Small intestine (tissue), 7 donors: ENCODE measurements around the gene BEAN1. TPM values are rescaled to one million over a fixed set of nuclear protein-coding genes. Genes with fewer than 3 reads are reported as not detected.

Source experiments
- DNase-seq, 2 donors: peaks; one replicate each; pipeline versions ENCODE4 v3.0.0 to v3.0.0-alpha.2; 2013
- FAIRE-seq: peaks from 2 replicates; lab custom pipeline; 2012; peaks lifted over from hg19 to GRCh38; lab: Jason Lieb, UNC
- H3K27ac ChIP-seq, 3 donors: one replicate each; pipeline ENCODE4 v1.5.1; 2013; ENCODE audit warnings: low read length in 2 of 3, mild to moderate bottlenecking in 2 of 3, control low read depth in 1 of 3, inconsistent platforms in 1 of 3, low read depth in 1 of 3, moderate library complexity in 1 of 3
- H3K27me3 ChIP-seq, 3 donors: one replicate each; pipeline ENCODE4 v1.6.1; 2013; ENCODE audit warnings: low read length in 3 of 3, inconsistent platforms in 1 of 3; ENCODE audit not compliant: control insufficient read depth in 3 of 3, insufficient read depth in 3 of 3
- H3K36me3 ChIP-seq, 3 donors: one replicate each; pipeline ENCODE4 v1.6.1; 2013; ENCODE audit warnings: low read length in 3 of 3, inconsistent platforms in 1 of 3, low read depth in 1 of 3, mild to moderate bottlenecking in 1 of 3, moderate library complexity in 1 of 3; ENCODE audit not compliant: control insufficient read depth in 3 of 3, insufficient read depth in 2 of 3
- H3K4me1 ChIP-seq, 3 donors: one replicate each; pipeline ENCODE4 v1.6.1; 2013; ENCODE audit warnings: low read length in 2 of 3, inconsistent platforms in 1 of 3, low read depth in 1 of 3, mild to moderate bottlenecking in 1 of 3, moderate library complexity in 1 of 3; ENCODE audit not compliant: control insufficient read depth in 3 of 3, insufficient read depth in 2 of 3
- H3K4me3 ChIP-seq, 3 donors: one replicate each; pipeline ENCODE4 v1.5.1; 2013; ENCODE audit warnings: low read length in 3 of 3, control low read depth in 1 of 3, inconsistent platforms in 1 of 3, low read depth in 1 of 3, mild to moderate bottlenecking in 1 of 3, moderate library complexity in 1 of 3
- H3K9me3 ChIP-seq, 2 donors: one replicate each; pipeline ENCODE4 v1.6.1; 2013; ENCODE audit warnings: low read depth in 1 of 2, low read length in 1 of 2; ENCODE audit not compliant: control insufficient read depth in 2 of 2, insufficient read depth in 1 of 2
- WGBS, 3 donors: extraction: QIAGEN DNeasy Blood & Tissue Kit; methylation state at CpG; one replicate each; pipeline ENCODE4 v1.1.7; 2013; 5-methylcytosine and 5-hydroxymethylcytosine counted together
- polyA plus RNA-seq, 4 donors: library from polyadenylated mRNA; stranded (reverse) in 3 of 4; unstranded in 1 of 4; fragments of 200-250 nt in 3 of 4; fragments of 120-200 nt in 1 of 4; gene quantifications; one replicate each; pipeline versions ENCODE4 v1.2.1 to v1.2.3, GENCODE V29; 2013
- donor health status: healthy with polysubstance abuse.
- donor health status: control.
- donor health status: control.
- donor health status: Bipolar disorder and iron deficiency.
- donor health status: healthy.

BEAN1 gene
- polyA plus RNA-seq, 4 donors, result 0.59 to 0.64 TPM; not detected in 2

- Histone ChIP-seq H3K4me1 (peaks cover 0 to 5% (median 0%) of the 10 kb centered on the region in 3 donors), H3K4me3 (no peak overlapping the region), H3K36me3 (no peaks in the 10 kb centered on the region), H3K27me3 (peaks cover 12 to 55% (median 24%) of the 10 kb centered on the region in 3 donors), H3K27ac (no peak overlapping the region), H3K9me3 (peaks cover 0 to 5% of the 10 kb centered on the region in 2 donors)
- WGBS, 3 donors, result 32 to 45% (median 39%) methylated on average over 9 of the region's 9 CpGs
- no peak for FAIRE-seq
- no peak for DNase-seq
Observed at GRCh38 chr16:66429290-66429962, 2.3 kb downstream of the BEAN1 start.

GRCh38 chr16:66430214-66430613 lies 3.1 kb downstream of the BEAN1 start:
- Histone ChIP-seq H3K27ac (no peak overlapping the region), H3K36me3 (no peaks in the 10 kb centered on the region), H3K27me3 (peaks cover 12 to 47% (median 21%) of the 10 kb centered on the region in 3 donors)

GRCh38 chr16:66431760-66432159 lies 4.7 kb downstream of the BEAN1 start:
- H3K4me1 ChIP-seq, result no peaks in the 10 kb centered on the region
- no peak for DNase-seq
- no peak overlapping the region for H3K4me3 ChIP-seq
- 76 to 84% (median 78%) methylated on average over 8 of the region's 8 CpGs for WGBS, 3 donors
- FAIRE-seq, result no peak
- H3K9me3 ChIP-seq, result no peaks in the 10 kb centered on the region
- peaks cover 7 to 34% (median 14%) of the 10 kb centered on the region in 3 donors for H3K27me3 ChIP-seq
- H3K27ac ChIP-seq, result no peak overlapping the region
- no peaks in the 10 kb centered on the region for H3K36me3 ChIP-seq

More at GRCh38 chr16:66430214-66430613, 3.1 kb downstream of the BEAN1 start:
- DNase-seq (no peak), FAIRE-seq (no peak)
- Histone ChIP-seq H3K9me3 (peaks cover 0 to 5% of the 10 kb centered on the region in 2 donors), H3K4me3 (no peak overlapping the region), H3K4me1 (peaks cover 0 to 5% (median 0%) of the 10 kb centered on the region in 3 donors)
- WGBS, 3 donors, result 52 to 64% (median 54%) methylated on average over 3 of the region's 3 CpGs

- 64 to 85% (median 77%) methylated on average over 5 of the region's 5 CpGs for WGBS, 3 donors
- DNase-seq, result no peak
- H3K4me3 ChIP-seq, result no peak overlapping the region
- peaks cover 6 to 33% (median 14%) of the 10 kb centered on the region in 3 donors for H3K27me3 ChIP-seq
- H3K4me1 ChIP-seq, result no peaks in the 10 kb centered on the region
- H3K36me3 ChIP-seq, result no peaks in the 10 kb centered on the region
- no peak overlapping the region for H3K27ac ChIP-seq
- FAIRE-seq, result no peak
- H3K9me3 ChIP-seq, result no peaks in the 10 kb centered on the region
Observed at GRCh38 chr16:66432429-66432828, 5.3 kb downstream of the BEAN1 start.

- no peak overlapping the region for H3K27ac ChIP-seq
- no peak for DNase-seq
- H3K27me3 ChIP-seq, result peaks cover 0 to 13% (median 1%) of the 10 kb centered on the region in 3 donors
- no peaks in the 10 kb centered on the region for H3K9me3 ChIP-seq
- no peaks in the 10 kb centered on the region for H3K36me3 ChIP-seq
- no peak overlapping the region for H3K4me3 ChIP-seq
- no peaks in the 10 kb centered on the region for H3K4me1 ChIP-seq
- WGBS, 3 donors, result 68 to 79% (median 69%) methylated on average over 9 of the region's 9 CpGs
- no peak for FAIRE-seq
Observed at GRCh38 chr16:66434619-66435430, 7.7 kb downstream of the BEAN1 start.

GRCh38 chr16:66435896-66436295 lies 8.8 kb downstream of the BEAN1 start:
- H3K4me1 ChIP-seq, result no peaks in the 10 kb centered on the region
- 69 to 88% (median 84%) methylated on average over 1 of the region's 1 CpG for WGBS, 3 donors
- H3K9me3 ChIP-seq, result no peaks in the 10 kb centered on the region
- no peak overlapping the region for H3K27ac ChIP-seq
- H3K36me3 ChIP-seq, result no peaks in the 10 kb centered on the region
- peaks cover 0 to 11% (median 0%) of the 10 kb centered on the region in 3 donors for H3K27me3 ChIP-seq
- DNase-seq (no peak), FAIRE-seq (no peak)
- H3K4me3 ChIP-seq, result no peak overlapping the region

- H3K4me1 ChIP-seq, result no peaks in the 10 kb centered on the region
- FAIRE-seq (no peak), DNase-seq (no peak)
- no peak overlapping the region for H3K27ac ChIP-seq
- H3K9me3 ChIP-seq, result no peaks in the 10 kb centered on the region
- H3K4me3 ChIP-seq, result no peak overlapping the region
- 71 to 77% (median 74%) methylated on average over 15 of the region's 15 CpGs for WGBS, 3 donors
- peaks cover 0 to 9% (median under 1%) of the 10 kb centered on the region in 3 donors for H3K27me3 ChIP-seq
- no peaks in the 10 kb centered on the region for H3K36me3 ChIP-seq
Observed at GRCh38 chr16:66437391-66437945, 10.4 kb downstream of the BEAN1 start.

- Histone ChIP-seq H3K9me3 (no peaks in the 10 kb centered on the region), H3K27me3 (peaks cover 0 to 9% (median 6%) of the 10 kb centered on the region in 3 donors), H3K4me3 (no peak overlapping the region), H3K27ac (no peak overlapping the region), H3K36me3 (no peaks in the 10 kb centered on the region), H3K4me1 (no peaks in the 10 kb centered on the region)
- 76 to 84% (median 79%) methylated on average over 8 of the region's 8 CpGs for WGBS, 3 donors
- FAIRE-seq, result no peak
- no peak for DNase-seq
Observed at GRCh38 chr16:66438536-66438935, 11.4 kb downstream of the BEAN1 start.
